Left ventricle myocardium superior (tissue), 1 donor: ENCODE results near the gene DXO. TPM values are rescaled to one million over a fixed set of nuclear protein-coding genes. Genes with fewer than 3 reads are reported as not detected.
A peak's percentile ranks its signal among the peaks of the same experiment; 100 is the strongest.

ENCODE experiments used
- ATAC-seq: fragments of 200-7000 bp; cut with Tn5 transposase; one replicate; pipeline ENCODE4 v1.9.1; 2020; ENCODE audit warnings: mild to moderate bottlenecking, moderate library complexity
- DNase-seq: peaks from one replicate; pipeline ENCODE4 v3.0.0-alpha.2; 2020
- intact Hi-C: fragments of 100-400 bp; cut with micrococcal nuclease; formaldehyde crosslinking; loops from one replicate; pipeline ENCODE4 v1.11.0; 2022
- total RNA-seq: library from RNA; stranded (reverse); fragmentation: NEBNext Ultra II Directional; extraction: Animal tissue kit (Norgen Biotek cat#: 25700); gene quantifications from one replicate; pipeline ENCODE4 v1.2.1, GENCODE V29; 2021
- donor health status: DM: no; HTN: yes; CAD: no; lungs with severe emphysema.

Gene DXO
- total RNA-seq, 1 donor from 2014 or later = 11.5 TPM

GRCh38 chr6:31965700-31966099 is 6.2 kb downstream of the DXO start:
- ATAC-seq (no peak), DNase-seq (no peak)
- intact Hi-C loops = no loop called here

DNA sequence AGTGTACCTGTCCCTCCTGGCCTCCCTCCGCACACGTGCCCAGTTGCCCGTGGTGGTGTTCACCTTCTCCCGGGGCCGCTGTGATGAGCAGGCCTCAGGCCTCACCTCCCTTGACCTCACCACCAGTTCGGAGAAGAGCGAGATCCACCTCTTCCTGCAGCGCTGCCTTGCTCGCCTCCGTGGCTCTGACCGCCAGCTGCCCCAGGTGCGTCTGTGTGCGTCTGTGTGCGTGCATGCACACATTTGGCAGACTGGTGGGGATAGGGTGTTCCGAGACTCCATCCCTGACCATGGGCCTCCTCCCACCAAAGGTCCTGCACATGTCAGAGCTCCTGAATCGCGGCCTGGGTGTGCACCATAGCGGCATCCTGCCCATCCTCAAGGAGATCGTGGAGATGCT is 8.0 kb downstream of the DXO start:
- no peak for DNase-seq
- no peak for ATAC-seq
- intact Hi-C loops = no loop called here

- ATAC-seq (no peak), DNase-seq (no peak)
- intact Hi-C loops = no loop called here
These were observed 10.3 kb downstream of the DXO start for GRCh38 chr6:31961616-31962015.

- DNase-seq (peak; percentile 99), ATAC-seq (peak; percentile 99)
- intact Hi-C loops = no loop called here
These were observed 12.9 kb downstream of the DXO start, which contains the start of the genes NELFE and SKIC2 for GRCh38 chr6:31958741-31959739. TSS of gene NELFE (minus strand) at chr6:31958971. CDS start at chr6:31958446, 525 bp downstream. TSS of gene SKIC2 (plus strand) at chr6:31959175. CDS start at chr6:31959193, 18 bp downstream.

DNA sequence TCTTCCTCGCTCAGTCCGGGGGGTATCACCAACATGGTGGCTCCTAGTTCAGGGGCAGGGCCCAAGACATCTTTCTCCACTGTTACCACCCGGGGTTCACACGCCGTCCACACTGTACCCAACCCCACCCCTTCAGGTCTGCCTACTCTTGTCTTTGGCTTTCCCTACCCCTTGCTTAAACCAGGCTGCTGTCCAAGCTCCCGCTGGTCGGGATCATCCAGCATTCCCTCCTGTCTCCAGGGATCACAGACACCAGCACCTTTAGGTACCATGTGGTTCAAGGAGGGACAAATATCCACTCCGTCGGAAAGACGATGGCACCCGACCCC is 13.6 kb downstream of the DXO start:
- DNase-seq (no peak), ATAC-seq (peak; percentile 1)
- intact Hi-C loops = no loop called here

GRCh38 chr6:31956796-31957195 is 15.1 kb downstream of the DXO start:
- ATAC-seq (no peak), DNase-seq (no peak)
- intact Hi-C loops = no loop called here

DNA sequence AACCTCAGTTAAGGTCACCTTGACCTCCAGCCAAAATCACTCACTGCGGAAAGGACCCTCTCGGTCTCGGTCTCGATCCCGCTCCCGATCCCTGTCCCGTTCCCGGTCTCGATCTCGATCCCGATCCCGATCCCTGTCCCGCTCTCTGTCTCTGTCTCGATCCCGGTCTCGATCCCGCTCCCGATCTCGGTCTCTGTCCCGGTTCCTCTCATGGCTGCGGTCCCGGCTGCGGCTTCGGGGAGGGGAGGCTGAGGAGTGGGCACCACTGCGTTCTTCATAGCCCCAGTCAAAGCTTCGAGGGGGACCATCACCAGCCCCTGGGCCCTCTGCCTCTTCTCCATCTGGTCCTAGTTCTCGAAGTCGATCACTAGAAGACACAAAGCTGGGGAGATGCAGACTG is 17.4 kb downstream of the DXO start:
- DNase-seq (no peak), ATAC-seq (no peak)
- intact Hi-C loops = no loop called here

- intact Hi-C loops = no loop called here
- DNase-seq (no peak), ATAC-seq (no peak)
These were observed 19.0 kb downstream of the DXO start for GRCh38 chr6:31952890-31953289.

DNA sequence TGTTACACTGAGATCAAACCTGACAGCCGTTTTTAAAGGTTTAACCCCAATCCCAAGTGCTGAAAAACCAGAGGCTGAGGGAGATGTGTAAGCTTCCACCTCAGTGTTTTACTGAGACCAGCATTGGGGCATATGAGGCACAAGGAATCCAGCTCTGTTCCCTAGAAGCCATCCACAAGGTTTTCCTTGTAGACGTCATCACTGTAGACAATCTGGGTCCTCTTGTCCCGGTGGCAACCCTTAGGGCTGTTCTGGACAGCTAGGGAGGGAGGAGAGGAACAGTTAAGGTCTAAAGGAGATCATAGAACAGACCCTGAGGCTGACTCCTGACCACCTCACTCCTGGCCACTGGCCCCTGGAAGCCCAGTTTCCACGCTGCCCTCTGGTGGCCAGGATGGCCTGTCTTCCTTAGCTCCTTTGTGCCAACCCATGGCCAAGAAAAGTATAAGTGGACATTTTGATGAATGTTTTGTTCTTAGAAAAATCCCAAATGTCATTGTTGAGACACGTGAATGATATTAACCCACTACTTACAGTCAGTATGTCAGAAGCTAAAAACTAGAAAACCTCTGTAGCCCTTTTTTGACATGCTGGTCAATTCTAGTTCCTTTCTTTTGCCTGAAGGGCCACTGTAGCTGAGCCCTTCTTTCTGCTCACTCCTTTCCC is 19.7 kb downstream of the DXO start:
- intact Hi-C loops = no loop called here
- ATAC-seq (peak; percentile 76), DNase-seq (peak; percentile 79)

- DNase-seq (no peak), ATAC-seq (no peak)
- intact Hi-C loops = no loop called here
These were observed 21.9 kb downstream of the DXO start for GRCh38 chr6:31949926-31950548.

- ATAC-seq (no peak), DNase-seq (no peak)
- intact Hi-C loops = no loop called here
These were observed 23.1 kb downstream of the DXO start for GRCh38 chr6:31948753-31949413.

- intact Hi-C loops = no loop called here
- ATAC-seq (no peak), DNase-seq (no peak)
These were observed 23.6 kb downstream of the DXO start for GRCh38 chr6:31948306-31948705.

DNA sequence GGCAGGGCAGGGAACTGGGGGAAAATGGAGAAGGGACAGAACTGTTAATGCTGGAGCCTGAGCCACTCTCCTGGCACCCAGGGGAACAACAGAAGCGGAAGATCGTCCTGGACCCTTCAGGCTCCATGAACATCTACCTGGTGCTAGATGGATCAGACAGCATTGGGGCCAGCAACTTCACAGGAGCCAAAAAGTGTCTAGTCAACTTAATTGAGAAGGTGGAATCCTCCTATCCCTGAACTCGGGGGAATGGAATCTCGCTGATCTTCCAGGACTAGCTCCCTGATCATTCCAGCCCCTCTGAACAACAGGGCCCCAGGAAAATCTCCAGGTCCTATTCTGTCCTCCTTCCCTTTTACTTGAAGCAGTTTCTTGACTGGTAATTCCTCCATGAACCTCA is 24.1 kb downstream of the DXO start:
- DNase-seq = no peak
- intact Hi-C loops = no loop called here
- ATAC-seq = no peak

- no peak for ATAC-seq
- intact Hi-C loops = no loop called here
- DNase-seq = no peak
These were observed 24.8 kb downstream of the DXO start for GRCh38 chr6:31947070-31947675.

- DNase-seq (no peak), ATAC-seq (no peak)
- intact Hi-C loops = no loop called here
These were observed 25.5 kb downstream of the DXO start for GRCh38 chr6:31946370-31946885.

GRCh38 chr6:31945507-31946369 is 26.2 kb downstream of the DXO start, which contains the start of gene CFB:
TSS of gene CFB (plus strand) at chr6:31946095. CDS start at chr6:31946222, 127 bp downstream.
- peak; percentile 73 for DNase-seq
- ATAC-seq = peak; percentile 86
- intact Hi-C loops = no loop called here

DNA sequence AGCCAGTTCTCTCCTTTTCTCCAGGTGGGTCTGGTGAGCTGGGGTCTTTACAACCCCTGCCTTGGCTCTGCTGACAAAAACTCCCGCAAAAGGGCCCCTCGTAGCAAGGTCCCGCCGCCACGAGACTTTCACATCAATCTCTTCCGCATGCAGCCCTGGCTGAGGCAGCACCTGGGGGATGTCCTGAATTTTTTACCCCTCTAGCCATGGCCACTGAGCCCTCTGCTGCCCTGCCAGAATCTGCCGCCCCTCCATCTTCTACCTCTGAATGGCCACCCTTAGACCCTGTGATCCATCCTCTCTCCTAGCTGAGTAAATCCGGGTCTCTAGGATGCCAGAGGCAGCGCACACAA is 26.8 kb downstream of the DXO start:
- ATAC-seq = no peak
- intact Hi-C loops = no loop called here
- no peak for DNase-seq

DNA sequence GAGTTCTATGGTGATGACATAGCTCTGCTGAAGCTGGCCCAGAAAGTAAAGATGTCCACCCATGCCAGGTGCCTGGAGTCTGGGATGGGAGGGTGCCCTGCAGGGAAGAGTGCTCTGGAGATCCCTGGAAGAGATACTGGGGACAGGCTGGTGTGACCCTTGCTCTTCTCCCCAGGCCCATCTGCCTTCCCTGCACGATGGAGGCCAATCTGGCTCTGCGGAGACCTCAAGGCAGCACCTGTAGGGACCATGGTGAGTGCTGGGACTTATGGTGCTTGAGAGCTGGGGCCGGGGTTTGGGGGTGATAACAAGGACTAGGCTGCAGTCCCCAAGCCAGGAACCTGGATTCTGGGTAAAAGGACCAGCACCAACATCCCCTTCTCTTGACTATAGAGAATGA is 28.2 kb downstream of the DXO start:
- no peak for DNase-seq
- intact Hi-C loops = no loop called here
- ATAC-seq = no peak
